NB4 (cell line): ENCODE data around the gene ARMC5.

Experiments
- CTCF ChIP-seq: IDR thresholded peaks from one replicate; pipeline ENCODE4 v1.5.1; 2012; ENCODE audit warnings: low read depth, low read length
- POLR2A ChIP-seq: IDR thresholded peaks from 2 replicates; pipeline ENCODE4 v1.6.1; 2011; ENCODE audit warnings: mild to moderate bottlenecking; ENCODE audit not compliant: insufficient read length; ENCODE audit errors: extremely low read depth

GRCh38 chr16:31485571-31485970 is 26.3 kb downstream of the ARMC5 start:
- TF ChIP-seq CTCF (no peak), POLR2A (no peak)
